A673 (cell line): ENCODE results near the gene SLC9A5.

Experiments used
- EZH2 ChIP-seq: fragments of 200-600 bp; sonication (generic); IDR thresholded peaks from 2 replicates; pipeline ENCODE4 v1.6.1; 2017; ENCODE audit warnings: borderline replicate concordance, low read depth, mild to moderate bottlenecking, mixed read lengths, antibody characterized with exemption, low read length; ENCODE audit not compliant: poor library complexity, severe bottlenecking
- TF ChIP-seq, protein P1 (sequence below): fragments of 300-800, 200-600 bp; sonication (generic); conservative IDR thresholded peaks from 2 replicates; pipeline ENCODE4 v1.5.1; 2017; ENCODE audit warnings: low read depth, mild to moderate bottlenecking, antibody characterized with exemption, low read length, moderate library complexity, mixed read lengths

DNA sequence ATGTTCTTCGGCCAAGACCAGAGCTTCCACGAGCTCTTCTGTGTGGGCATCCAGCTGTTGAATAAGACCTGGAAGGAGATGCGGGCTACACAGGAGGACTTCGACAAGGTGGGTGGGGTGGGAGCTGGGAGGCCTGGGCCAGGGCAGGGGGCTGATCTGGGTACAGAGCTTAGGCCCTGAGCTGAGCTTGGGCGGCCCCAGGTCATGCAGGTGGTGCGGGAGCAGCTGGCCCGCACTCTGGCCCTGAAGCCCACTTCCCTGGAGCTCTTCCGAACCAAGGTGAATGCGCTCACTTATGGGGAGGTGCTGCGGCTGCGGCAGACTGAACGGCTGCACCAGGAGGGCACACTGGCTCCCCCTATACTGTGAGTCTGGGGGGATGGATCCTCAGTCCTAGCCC, 46.4 kb upstream of the SLC9A5 start:
- TF ChIP-seq, protein P1, sequence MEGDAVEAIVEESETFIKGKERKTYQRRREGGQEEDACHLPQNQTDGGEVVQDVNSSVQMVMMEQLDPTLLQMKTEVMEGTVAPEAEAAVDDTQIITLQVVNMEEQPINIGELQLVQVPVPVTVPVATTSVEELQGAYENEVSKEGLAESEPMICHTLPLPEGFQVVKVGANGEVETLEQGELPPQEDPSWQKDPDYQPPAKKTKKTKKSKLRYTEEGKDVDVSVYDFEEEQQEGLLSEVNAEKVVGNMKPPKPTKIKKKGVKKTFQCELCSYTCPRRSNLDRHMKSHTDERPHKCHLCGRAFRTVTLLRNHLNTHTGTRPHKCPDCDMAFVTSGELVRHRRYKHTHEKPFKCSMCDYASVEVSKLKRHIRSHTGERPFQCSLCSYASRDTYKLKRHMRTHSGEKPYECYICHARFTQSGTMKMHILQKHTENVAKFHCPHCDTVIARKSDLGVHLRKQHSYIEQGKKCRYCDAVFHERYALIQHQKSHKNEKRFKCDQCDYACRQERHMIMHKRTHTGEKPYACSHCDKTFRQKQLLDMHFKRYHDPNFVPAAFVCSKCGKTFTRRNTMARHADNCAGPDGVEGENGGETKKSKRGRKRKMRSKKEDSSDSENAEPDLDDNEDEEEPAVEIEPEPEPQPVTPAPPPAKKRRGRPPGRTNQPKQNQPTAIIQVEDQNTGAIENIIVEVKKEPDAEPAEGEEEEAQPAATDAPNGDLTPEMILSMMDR, result no peak
- no peak for TF ChIP-seq EZH2
